Activated CD8-positive, alpha-beta memory T cell treated with anti-CD3 and anti-CD28 coated beads for 1 hour (primary cell): ENCODE data around the gene MBOAT2.
"Not testable (repeated sequence)": the region's sequence is repeated elsewhere in the genome, so short reads cannot be mapped to it uniquely, and the experiment has no call there.

ENCODE experiments used
- DNase-seq, 2 donors: peaks; one replicate each; pipeline ENCODE4 v3.0.0-alpha.2; 2020; ENCODE audit warnings: low read depth in 1 of 2; ENCODE audit errors: extremely low read depth in 1 of 2

MBOAT2 gene, protein sequence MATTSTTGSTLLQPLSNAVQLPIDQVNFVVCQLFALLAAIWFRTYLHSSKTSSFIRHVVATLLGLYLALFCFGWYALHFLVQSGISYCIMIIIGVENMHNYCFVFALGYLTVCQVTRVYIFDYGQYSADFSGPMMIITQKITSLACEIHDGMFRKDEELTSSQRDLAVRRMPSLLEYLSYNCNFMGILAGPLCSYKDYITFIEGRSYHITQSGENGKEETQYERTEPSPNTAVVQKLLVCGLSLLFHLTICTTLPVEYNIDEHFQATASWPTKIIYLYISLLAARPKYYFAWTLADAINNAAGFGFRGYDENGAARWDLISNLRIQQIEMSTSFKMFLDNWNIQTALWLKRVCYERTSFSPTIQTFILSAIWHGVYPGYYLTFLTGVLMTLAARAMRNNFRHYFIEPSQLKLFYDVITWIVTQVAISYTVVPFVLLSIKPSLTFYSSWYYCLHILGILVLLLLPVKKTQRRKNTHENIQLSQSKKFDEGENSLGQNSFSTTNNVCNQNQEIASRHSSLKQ

DNA sequence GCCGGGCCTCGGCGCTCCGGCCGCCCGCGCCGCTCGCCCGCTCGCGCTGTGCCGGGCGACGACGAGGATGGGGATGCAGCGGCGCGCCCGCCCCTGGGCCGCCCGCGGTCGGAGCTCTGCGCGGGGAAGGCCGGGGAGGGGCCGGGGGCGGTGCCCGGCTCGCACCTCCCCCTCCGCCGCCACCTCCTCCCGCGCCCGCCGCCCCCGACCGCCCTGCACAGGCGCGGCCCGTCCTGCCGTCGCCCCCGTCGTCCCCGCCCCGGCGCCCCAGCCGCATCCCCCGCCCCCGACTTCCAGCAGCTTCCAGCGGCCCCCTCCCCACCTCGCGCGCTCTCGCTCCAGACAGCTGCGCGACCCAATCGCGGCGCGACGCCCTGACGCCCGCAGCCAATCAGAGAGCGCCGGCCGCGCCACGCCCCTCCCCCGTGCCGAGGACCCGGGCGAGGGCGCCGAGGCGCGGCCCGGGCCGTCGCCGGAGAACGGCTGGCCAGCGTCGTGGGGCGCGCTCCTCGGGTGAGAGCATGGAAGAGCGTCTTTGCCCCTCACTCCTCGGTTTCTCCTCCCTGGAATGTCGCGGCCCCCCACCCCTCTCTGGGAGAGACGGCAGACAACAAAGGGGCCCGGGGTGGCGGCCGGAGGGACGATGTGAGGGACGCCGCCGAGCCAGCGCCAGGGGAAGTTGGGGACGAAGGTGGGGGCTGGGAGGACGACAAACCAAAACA lies at the start of gene MBOAT2:
TSS of gene MBOAT2 (minus strand) at position 69 of the 722 bp plus-strand sequence. CDS start 70 bp downstream, outside the sequence.
- peak; percentile 21 to 58 for DNase-seq

GRCh38 chr2:9052821-9053533 lies 49.5 kb upstream of the MBOAT2 start:
- no peak for DNase-seq

- DNase-seq, result not testable (repeated sequence)
Measured at GRCh38 chr2:9051451-9051850, 48.0 kb upstream of the MBOAT2 start.

DNA sequence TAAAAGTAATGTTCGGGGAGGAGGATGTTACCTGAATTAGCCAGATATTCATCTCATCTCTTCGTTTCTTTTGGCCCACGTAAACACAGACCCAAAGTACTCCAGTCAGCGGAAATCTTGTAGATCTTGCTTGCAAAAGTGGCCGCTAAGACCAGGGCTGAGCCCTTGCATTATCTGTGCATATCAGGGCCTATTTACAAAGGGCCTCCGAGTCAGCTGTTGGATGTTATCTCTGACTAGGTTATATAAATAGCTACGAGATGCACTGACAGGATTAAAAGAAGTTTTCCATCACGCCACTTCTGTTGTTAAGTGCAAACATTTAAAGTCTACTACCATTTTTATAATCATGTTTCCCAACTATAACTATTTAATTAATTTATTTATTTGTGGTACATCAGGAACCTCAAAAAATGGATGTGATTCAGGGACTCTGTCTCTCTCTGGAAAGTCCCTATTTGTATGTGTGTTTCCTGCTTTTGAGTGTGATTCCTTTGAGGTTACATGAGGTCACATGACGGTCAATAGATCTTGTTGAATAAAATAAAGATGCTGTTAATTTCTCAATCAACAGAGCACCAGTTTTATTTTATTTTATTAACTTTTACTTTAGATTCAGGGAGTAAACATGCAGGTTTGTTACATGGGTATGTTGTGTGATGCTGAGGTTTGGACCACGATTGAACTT lies 46.8 kb upstream of the MBOAT2 start:
- DNase-seq, result no peak

DNA sequence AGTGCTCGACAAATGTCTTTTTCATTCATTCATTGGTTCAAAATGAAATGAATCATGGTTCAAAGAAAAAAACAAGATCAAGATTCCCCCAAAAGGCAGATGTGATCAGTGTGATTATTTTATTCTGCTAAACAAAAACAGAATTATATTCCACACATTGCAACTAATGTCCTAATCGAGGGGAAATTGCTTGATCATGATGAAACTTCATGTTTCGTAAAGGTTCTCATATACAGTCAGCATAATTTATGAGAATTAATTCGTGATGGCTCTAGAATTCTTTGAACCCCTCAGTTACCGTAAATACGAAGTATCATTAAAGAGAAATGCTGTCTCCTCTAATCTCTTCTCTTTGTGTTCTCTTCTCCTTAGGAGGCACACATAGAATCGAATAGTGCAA lies 42.1 kb upstream of the MBOAT2 start:
- DNase-seq, result no peak

DNA sequence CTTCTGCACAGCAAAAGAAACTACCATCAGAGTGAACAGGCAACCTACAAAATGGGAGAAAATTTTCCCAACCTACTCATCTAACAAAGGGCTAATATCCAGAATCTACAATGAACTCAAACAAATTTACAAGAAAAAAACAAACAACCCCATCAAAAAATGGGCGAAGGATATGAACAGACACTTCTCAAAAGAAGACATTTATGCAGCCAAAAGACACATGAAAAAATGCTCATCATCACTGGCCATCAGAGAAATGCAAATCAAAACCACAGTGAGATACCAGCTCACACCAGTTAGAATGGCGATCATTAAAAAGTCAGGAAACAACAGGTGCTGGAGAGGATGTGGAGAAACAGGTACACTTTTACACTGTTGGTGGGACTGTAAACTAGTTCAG lies 40.0 kb upstream of the MBOAT2 start:
- DNase-seq, result not testable (repeated sequence)

DNA sequence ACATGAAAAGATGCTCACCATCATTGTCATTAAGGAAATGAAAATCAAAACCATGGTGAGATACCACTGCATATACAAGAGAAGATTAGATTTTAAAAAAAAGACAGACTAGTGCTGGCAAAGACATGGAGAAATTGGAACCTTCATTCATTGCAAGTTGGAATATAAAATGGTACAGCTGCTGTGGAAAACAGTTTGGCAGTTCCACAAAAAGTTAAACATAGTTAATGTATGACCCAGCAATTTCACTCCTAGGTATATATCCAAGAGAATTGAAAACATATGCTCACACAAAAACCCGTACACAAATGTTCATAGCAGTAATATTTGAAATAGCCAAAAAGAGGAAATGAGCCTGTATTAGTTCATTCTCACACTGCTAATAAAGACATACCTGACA lies 33.7 kb upstream of the MBOAT2 start:
- DNase-seq, result no peak

DNA sequence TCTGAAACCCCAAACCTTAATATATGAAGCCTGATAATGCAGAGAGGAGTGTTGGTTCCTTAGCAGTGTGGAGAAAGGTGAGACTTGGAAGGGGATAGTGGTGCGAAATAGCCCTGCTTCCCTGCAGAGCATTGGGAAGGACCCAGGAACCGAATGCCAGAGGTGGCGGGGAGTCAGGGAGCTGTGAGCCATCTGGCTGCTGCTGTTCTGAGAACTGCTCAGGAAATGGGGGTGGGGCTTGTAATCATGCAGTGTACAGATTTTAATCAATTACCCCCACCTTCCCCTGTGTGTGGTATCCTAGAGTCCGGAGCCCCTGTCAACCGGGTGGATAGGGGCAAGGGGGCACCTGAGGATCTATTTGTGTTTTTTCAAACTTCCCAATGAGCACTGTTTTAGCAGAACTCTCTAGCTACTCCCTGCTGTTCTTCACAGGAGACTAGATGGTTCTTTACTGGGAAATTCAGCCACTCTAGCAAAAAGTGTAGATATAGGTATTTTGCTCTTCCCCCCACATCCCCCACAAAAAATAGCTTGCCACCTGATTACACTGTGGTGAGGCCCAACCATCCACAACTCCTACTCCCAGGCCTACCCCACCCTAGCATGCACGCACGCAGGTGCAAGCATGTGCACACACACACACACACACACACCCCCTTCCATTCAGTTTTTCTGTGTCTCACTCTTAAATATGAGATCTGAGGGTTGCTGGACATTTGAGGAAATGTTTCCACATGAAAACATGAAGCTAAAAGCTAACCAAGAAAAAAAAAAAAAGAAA lies 30.1 kb upstream of the MBOAT2 start:
- no peak for DNase-seq

DNA sequence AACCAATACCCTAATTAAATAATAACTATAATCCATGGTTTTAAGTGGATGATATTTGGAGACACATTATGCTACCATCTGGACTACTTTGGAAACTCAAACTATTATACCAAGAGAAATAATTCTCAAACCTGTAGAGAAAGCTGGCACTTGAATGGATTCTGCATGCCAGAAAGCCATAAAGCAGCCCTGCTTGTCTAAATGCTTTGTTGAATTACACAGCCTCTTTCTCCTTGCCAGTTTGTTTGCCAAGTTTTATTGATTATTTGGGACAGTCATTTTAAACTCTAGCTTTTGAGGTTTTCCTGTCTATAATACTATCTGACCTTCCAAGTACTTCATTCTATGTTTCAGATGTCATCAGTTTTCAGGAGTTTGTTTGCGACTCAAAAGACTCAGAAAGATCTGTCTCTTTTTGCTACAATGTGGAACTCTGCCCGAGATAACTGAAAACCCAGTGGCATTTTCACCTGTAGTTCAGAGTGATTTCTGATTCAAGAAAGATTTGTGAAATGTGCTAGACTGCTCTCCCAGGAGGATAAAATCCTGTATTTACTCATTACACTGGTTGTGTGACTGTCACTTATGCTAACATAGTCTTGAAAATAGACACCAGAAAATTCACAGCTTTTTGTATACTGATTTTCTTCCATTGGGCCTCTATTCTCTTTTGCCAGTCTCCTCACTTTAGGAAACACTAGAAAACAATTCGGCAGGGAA lies 29.2 kb upstream of the MBOAT2 start:
- no peak for DNase-seq

- DNase-seq, result no peak
Measured at GRCh38 chr2:9032121-9032520, 28.6 kb upstream of the MBOAT2 start.

DNA sequence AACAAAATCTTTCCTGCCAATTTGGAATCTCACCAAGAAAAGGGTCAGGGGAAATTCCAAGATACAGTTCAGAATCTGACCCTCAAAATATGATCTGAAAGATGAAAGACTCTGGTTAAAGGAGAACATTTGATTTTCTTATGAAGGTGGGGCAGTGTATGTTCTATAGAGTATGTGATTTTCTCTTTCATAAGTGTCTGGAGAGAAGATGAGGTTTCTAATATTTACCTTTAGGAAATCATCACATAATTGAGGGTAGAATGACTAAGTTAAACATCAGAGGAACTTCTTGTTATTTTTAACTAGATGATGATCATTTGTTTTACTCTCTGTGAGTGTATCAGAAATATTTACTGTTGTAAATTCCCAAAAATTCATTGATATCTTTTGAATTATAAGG lies 27.8 kb upstream of the MBOAT2 start:
- DNase-seq, result no peak

DNA sequence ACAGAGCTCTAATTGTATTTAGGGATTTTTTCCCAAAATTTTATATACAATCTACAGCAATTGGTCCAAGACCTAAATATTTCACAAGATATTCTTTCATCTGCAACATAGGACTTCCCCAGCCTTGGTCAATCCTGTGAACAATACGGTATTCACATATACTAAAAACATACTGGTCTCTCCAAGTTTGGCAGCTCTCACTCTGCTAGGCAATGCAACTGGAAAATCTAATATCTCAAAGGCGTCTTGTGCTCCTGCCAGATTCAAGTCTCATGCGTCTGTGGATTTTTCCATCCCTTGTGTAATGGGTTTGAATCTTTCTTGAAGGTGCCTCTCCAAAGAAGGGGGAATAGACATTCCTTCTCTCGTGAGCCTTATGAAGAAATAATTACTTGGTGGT lies 27.4 kb upstream of the MBOAT2 start:
- no peak for DNase-seq

- DNase-seq, result no peak
Measured at GRCh38 chr2:9030190-9030589, 26.7 kb upstream of the MBOAT2 start.

DNA sequence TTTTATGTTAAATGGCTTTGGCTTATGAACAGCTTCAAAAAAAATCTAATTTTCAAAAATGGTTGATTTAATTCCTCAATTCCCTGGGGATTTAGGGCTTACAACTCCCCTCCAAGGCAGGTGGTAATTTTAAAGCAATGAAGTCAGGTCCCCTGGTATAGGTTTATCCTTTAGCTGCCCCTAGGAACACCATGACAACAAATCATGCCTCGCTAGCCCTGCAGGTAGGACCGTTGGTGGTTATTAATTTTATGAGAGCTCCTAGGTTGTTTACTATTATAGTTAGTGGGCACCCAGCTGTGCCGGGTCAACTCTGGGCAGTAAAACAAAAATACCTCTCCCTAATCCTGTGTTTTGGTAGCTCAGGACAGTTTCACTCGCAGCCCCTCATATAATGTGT lies 26.2 kb upstream of the MBOAT2 start:
- no peak for DNase-seq

- DNase-seq, result no peak
Measured at GRCh38 chr2:9027884-9028283, 24.4 kb upstream of the MBOAT2 start.

DNA sequence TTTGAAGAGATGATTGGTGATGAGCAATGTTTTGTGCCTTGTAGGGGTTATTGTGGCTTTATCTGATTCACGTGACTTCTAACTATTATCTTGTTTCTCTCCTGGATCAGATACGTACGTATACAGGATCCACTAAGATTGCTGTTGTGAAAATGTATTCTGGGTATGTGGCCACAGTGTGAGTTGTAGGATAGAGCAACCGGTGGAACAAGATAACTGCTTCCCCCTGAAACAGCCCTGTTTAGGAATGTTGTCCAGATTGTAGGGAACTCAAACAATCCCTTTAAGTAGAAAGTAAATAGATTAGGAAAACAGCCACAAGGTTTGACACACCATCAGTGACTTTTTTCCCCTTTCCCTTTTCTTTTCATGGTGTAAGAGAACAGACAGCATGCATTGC lies 22.3 kb upstream of the MBOAT2 start:
- no peak for DNase-seq

DNA sequence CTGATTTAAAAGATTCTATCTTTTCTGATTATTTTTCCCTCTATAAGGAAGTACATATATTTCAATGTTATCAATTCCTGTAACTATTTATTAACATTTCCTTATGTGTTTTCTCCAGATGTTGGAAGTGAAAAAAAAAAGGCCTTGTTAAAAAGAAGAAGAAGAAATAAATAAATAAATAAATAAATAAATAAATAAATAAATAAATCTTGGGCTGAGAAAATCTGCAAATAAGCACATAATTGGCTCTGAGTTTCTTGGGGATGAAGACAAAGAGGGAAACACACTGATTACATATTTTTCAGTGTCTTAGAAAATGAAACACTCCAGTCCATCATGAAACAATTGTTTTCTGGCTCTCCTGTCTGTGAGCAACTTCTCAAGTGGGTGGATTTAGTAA lies 21.1 kb upstream of the MBOAT2 start:
- DNase-seq, result no peak

- no peak for DNase-seq
Measured at GRCh38 chr2:9021563-9022211, 18.2 kb upstream of the MBOAT2 start.

- no peak for DNase-seq
Measured at GRCh38 chr2:9020267-9020666, 16.8 kb upstream of the MBOAT2 start.
